Stimulated activated CD8-positive, alpha-beta memory T cell treated with anti-CD3 and anti-CD28 coated beads, Interleukin-2, amount 100 ng/mL, for 48 hours (primary cell): ENCODE measurements around the gene THAP8.
A peak's percentile ranks its signal among the peaks of the same experiment; 100 is the strongest.

Source experiments
- DNase-seq, 2 donors: peaks; one replicate each; pipeline ENCODE4 v3.0.0-alpha.2; 2020; ENCODE audit warnings: low read depth in 2 of 2

The THAP8 gene, protein sequence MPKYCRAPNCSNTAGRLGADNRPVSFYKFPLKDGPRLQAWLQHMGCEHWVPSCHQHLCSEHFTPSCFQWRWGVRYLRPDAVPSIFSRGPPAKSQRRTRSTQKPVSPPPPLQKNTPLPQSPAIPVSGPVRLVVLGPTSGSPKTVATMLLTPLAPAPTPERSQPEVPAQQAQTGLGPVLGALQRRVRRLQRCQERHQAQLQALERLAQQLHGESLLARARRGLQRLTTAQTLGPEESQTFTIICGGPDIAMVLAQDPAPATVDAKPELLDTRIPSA

DNA sequence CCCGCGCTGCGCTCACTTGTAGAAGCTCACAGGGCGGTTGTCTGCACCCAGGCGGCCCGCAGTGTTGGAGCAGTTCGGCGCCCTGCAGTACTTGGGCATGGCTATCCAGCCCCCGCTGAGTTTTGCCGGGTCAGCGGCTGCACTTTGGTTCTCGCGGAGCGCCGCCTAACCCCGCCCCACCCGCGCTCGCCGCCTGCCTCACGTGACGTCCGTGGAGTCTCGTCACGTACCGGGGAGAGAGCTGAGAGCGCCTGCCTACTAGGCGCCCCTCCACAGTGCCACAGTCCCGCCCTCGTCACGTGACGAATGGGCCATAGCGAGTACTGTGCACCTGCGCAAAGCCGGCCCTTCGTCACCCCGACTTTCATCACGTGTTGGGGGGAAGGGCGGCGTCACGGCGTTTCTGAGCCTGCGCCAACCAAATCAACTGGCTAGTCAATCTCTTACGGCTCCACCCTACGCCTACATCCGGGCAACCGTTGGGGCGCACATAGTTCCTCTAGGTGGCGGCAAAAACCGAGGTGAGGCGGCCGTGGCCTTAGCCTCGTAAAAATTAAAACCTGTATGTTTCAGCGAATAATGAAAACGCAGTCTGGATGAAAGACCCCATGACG lies at the start of gene THAP8:
Gene THAP8, minus strand, starts transcription at position 167 of the 614 bp plus-strand sequence. Its CDS starts 68 bp downstream, at position 99.
- peak; percentile 99 for DNase-seq

DNA sequence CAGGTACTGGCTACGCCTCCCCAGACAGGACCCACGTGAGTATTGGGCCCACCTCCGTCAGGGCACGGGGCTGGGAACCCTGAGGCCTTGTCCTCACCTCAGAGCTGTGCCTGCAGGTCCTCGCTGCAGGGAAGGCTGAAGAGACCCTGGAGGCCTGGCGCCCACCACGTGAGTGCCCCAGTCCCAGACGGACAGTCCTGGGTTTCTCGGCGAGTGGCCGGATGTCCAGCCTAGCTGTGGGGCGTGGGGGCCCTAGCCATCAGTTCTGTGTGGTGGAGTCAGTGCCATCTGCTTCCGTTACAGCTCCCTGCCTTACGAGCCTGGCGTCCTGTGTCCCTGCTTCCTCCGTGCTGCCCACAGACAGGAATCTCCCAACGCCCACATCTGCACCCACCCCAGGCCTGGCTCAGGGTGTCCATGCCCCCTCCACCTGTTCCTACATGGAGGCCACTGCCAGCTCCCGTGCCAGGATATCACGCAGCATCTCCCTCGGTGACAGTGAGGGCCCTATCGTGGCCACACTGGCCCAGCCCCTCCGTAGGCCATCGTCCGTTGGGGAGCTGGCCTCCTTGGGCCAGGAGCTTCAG lies 49.0 kb upstream of the THAP8 start:
- DNase-seq: no peak

DNA sequence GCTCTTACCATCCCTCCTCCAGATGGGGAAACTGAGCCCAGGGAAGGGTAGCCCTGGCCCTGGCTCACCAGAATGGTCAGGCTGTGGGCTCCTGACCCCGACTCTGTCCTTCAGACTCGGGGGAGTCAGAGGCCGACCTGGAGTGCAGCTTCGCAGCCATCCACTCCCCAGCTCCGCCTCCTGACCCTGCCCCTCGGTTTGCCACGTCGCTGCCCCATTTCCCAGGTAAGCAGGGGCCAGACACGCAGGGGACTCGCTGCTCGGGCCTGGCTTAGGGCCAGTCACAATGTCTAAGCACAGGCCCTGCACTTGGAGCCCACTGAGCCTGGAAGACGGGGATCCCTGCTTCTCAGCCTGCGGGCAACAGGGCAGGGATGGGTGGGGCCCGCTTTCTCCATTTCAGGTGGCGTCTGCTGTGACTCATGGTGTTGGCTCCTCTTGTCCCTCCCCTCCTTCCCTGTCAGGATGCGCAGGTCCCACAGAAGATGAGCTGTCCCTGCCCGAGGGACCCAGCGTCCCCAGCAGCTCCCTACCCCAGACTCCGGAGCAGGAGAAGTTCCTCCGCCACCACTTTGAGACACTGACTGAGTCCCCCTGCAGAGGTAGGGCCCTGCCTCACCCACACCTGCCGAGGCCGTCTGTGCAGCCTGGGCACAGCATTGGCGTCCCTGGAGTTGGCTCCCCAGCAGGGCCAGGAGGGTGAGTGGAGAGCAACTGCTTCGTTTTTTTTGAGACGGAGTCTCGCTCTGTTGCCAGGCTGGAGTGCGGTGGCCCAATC lies 47.7 kb upstream of the THAP8 start:
- no peak for DNase-seq

DNA sequence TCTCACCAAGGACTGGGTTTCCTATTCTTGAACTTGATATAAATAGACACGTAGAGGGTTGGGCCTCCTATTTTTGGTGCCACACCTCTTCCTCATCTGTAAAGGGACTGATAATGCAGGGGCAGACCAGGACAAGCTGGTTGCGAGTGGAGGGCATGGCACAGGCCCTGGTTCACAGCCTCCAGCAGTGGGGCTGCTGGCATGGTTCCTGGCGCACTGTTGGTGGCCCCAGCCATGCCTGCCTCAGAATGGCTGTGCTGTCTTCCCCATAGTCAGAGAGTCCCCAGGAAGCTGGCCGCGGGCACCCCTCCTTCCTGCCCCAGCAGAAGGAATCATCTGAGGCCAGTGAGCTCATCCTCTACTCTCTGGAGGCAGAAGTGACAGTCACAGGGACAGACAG lies 46.4 kb upstream of the THAP8 start:
- no peak for DNase-seq

DNA sequence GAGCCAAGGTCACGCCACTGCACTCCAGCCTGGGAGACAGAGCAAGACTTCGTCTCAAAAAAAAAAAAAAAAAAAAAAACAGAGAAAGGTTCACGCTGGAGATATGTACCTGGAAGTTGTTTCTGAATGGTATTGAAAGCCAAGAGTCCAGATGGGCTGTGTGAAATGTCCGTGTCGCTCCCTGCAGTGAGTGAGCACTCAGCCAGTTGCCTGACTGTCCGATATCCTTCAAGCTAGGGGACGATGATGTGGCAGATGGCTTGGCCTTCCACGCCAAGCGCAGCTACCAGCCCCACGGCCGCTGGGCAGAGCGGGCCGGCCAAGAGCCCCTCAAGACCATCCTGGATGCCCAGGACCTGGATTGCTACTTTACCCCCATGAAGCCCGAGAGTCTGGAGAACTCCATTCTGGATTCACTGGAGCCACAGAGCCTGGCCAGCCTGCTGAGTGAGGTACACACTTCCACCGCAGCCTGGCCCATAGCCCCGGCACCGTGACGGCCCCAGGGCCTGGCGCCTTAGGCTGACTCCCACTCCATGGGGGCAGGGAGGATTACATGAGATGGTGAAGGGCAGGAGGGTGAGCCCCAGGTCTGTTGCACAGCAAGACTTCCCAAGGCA lies 45.2 kb upstream of the THAP8 start:
- no peak for DNase-seq

DNA sequence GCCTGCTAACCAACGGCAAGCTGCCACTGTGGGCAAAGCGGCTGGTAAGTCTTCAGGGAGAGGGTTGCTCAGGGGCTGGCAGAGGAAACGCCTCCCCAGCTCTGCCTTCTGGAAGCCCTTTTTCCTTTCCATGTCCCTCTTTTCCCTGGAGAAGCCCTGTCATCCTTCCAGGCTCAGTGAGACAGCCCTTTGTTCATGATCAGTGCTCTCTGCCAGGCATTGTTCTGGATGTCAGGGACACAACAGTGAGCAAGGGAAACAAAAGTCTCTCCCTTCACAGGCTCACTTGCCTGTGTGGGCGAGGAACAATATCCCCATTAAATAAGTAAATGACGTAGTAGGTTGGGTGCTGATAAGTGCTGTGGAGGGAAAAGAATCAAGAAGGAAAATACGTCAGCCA lies 43.0 kb upstream of the THAP8 start:
- DNase-seq: no peak

DNA sequence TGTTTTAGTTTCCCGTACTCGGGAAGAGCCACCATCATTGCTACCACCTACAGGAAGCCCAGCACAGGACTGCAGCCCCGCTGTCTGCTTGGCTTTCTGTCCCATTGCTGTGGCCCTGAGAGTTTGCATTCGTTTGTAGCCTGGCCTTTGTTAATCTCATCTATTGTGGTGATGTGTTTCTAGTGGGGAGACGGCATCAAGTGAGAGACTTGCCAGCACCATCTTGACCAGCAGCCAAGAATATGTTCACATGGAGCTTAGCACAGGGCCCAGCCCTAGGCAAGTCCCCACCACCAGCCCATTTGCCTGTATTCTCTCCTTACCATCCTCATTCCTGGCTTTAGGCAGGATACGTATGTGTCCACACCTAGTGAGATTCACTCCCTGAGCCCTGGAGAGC lies 39.6 kb upstream of the THAP8 start:
- DNase-seq: no peak

DNA sequence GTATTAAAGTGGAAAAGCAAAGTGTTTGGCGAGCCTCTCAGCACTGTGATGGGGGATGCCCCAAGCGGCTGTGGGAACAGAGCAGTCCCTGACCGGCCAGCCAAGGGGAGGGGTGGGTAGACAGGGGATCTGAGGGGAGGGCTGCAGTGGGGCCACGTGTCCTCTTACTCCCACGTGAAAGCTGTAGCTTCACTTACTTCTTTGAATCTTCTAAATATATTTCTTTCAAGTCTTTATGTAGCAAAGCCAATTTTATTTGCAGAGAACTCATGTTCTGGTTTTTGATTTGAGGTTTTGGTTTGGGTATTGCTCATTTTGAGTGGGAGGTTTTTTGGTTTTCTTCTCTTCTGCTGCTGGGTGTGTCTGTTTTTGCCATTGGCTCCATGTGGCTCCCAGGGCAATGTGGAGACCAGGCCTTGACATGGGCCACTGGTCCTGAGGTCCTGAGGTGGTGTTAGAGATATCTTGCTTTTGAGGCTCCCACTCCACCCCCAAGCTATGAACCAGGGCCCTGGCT lies 39.1 kb upstream of the THAP8 start:
- DNase-seq: peak; percentile 19 to 26

DNA sequence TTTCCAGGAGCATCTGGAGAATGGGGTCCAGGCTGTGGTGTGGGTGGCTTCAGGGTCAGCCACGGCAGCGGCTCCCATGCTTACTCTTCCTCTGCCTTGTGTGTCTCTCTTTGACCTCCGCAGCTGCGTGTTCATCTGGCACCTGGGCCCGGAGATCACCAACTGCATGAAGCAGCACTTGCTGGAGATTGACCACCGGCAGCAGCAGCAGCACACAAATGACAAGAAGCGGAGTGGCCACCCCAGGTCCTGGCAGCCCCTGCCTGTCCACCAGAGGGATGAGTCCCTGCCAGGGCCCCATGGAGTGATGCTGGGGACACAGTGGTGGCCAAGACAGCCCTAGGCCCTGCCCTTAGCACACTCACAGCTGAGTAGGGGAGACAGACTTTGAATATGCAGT lies 38.5 kb upstream of the THAP8 start:
- DNase-seq: no peak

DNA sequence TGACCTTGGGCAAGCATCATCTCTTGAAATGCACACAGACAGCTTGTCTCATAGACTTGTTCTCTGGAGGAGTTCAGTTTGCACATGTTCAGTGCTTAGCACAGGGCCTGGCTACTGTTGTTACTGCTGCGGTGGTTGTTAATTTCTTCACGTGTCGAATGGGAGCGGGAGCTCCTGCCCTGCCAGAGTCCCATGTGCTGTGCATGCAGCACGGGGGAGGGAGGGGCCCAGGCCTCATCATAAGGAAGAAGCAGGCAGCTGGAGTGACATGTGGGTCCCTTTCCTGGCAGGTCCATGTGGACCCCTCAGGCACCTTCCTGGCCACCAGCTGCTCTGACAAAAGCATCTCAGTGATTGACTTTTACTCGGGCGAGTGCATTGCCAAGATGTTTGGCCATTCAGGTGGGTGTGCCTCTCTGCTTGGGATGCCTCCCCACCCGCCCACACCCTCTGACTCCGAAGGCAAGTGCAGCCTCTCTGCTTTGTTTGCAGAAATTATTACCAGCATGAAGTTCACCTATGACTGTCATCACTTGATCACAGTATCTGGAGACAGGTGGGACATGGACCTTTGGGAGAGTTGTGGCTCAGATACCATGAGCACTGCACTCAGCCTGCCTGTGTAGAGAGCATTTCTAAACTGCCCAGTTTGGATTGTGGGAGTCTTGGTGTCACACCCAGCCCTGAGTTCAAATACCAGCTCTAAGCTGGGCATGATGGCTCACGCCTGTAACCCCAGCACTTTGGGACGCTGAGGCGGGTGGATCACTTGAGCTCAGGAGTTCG lies 37.0 kb upstream of the THAP8 start:
- DNase-seq: no peak

DNA sequence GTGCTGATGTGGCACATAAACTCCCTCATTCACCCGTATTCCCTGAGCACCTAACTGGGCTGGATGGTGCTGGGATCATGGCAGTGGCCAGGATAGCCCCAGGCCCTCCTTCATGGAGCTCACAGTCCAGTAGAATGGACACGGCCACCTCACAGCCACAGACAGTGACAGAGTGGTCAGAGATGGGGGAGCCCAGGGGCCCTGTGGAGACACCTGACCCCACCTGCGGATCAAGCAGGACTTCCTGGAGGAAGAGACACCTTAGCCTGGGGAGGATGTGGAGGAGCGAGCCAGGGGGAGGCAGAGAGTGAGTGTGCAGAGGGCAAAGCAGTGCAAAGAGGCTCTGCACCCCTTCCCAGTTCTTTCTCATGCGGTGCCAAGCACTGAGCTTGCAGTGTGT lies 35.8 kb upstream of the THAP8 start:
- no peak for DNase-seq

DNA sequence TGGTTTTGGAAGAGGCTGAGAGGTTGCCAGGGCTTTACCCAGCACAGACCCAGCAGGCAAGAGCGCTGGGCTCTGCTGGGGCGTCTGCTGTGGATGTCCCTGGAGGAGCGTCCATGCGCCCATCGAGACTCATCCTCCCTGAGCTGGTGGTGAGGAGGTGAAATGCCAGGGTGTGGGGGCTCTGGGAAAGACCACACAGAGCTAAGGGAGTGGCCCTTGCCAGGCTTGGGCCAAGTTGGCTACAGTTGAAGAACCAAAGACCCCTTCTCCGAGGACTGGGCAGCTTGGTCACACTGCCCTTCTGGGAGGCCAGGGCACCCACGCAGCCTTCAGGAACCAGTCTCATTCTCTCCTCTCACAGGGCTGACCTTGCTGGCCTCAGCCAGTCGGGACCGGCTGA lies 32.2 kb upstream of the THAP8 start:
- no peak for DNase-seq

DNA sequence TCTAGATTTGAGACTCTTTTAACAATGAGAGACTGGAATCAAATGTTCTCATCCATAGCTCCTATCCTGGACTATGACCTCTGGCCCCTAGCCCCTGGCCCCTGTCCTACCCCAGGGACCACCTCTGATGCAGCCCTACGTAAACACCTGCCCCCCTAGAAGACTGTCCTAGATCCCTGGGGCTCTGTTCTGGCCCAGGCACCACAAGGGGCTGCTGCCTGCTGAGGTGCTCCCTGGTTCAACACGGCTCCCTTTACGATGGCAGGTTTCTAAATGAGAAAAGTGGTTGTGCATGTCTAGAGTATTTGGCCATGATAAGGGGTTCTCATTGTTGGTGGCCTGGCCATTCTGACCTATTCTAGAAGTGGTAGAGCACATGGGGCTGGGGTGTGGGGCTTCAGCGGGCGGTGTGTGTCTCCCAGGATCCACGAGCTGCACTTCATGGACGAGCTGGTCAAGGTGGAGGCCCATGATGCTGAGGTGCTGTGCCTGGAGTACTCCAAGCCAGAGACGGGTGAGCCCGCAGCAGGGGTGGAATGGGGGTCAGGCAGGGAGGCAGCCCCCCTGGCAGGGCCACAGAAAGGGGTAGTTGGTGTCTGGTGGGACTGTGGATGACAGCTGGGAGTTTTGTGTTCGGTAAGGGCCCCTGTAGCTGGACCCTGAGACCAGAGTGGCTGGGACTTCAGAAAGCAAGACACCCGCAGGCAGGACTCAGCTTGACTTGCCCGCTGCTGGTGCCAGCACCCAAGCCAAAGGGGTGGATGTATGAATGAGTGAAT lies 30.3 kb upstream of the THAP8 start:
- DNase-seq: no peak

DNA sequence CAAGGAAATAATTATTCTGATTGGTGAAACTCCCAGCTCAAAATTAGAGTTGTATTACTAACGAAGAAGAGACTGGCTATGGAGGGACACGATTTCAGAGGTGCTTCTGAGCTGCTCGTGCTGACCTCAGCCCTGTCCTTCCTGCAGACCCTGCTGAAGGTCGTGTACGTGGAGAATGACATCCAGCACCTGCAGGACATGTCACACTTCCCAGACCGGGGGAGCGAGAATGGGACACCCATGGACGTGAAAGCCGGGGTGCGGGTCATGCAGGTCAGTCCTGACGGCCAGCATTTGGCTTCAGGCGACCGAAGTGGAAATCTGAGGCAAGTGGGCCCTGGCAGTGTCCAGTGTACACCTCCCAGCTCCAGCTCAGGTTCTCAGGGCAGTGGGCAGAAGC lies 28.8 kb upstream of the THAP8 start:
- DNase-seq: no peak

DNA sequence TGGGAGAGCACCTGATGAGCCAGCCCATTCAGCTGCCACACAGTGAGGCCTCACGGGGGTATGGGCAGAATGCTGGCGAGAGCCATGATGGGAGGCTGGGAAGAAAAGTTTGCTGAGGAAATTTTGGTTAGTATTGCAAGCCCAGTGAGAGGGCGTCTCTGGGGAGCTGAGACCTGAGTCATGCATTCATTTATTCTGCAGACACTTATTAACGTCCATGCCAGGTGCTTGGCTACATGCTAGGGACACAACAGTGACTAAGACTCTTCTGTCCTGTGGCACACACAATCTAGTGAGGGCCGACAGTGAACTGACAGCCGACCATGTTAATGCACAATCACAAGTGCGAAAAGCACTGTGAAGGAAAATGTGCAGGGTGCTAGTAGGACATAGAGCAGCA lies 27.8 kb upstream of the THAP8 start:
- DNase-seq: no peak

DNA sequence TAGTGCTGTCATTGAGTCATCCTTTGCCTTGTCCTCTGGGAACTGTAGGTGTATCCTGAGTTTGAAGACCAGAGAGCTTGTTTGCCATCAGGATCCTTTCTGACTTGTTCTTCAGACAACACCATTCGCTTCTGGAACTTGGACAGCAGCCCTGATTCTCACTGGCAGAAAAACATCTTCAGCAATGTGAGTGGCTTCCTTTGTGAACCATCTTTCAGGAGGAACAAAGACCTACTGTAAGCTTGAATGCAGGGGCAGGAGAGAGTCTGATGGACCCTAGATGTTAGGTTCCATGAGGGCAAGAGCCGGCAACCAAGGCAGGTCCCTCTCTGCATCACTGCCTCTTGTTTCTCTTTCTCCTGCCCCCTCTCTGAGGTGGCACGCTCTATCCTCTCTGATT lies 27.3 kb upstream of the THAP8 start:
- no peak for DNase-seq

DNA sequence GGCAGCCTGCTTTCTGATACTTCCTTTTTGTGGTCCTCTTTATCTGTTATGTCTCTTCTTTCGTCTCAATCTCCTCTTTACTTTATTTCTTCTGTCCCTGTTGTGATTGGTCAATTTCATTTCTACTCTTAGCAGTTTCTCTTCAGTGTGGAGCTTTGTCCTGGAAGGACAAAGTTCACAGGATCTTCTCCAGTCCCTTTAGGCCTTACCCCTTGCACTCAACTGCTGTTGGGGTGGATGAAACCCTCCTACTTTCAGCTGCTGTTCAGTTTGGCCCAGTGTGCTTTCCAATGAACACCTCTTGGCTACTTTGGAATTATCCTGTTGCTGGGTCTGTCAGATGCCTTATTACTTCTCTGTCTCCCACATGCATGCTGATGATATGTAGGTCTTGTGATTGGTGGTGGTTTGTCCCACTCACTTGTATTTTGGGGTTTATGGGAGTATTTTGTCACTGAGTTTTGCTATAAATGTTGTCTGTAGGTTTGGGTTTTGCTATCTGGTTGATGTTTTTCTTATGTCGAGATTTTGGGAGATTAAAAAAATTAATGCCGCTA lies 25.4 kb upstream of the THAP8 start:
- no peak for DNase-seq

DNA sequence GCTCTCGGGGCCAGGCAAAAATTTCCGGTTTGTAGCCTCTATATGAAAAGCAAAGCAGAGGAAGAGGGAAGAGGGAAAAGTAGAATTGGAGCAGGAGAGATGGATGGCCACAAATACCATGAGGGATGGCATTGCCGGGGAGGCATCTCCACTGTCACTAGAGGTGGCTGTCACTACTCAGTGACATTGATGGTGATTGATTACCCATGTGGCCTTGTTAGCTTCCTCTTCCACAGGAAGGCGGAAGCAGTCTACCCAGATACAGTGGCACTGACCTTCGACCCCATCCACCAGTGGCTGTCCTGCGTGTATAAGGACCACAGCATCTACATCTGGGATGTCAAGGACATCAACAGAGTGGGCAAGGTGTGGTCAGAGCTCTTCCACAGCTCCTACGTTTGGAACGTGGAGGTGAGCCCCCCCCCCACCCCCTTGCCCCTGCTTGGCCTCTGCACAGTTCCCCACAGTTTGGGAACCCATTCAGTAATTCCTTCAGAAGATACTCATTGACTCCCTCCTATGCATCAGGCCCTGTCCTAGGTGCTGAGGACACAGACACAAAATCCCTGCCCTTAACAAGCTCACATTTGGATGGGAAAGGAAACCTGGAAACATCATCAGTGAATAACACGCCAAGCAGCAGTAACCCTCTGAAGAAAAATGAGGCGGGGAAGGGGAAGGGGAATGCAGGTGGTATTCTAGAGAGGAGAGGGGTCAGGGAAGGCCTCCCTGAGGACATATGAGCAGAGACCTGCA lies 19.2 kb upstream of the THAP8 start:
- DNase-seq: no peak

DNA sequence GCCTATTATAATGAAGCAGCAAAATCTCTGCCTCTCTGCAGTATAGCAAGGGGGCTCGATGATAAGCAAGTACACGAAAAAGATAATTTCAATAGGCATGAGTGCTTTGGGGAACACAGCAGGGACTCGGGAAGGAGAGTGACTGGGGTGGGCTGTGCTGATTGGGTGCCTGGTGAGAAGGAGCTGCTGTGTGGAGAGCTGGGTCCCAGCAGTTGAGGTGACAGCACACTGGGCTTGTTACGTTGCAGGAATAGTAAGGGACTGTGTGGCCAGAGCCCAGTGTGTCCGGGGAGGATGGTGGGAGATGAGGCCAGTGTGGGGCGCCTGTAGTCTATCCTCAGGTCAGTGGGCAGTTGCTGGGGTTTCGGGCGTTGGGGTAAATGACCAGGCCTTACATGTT lies 18.0 kb upstream of the THAP8 start:
- DNase-seq: no peak
